HepG2 (cell line): ENCODE measurements around the gene PDHA2.

Source experiments
- CHCHD3 ChIP-seq: sonication (generic); formaldehyde crosslinking; IDR thresholded peaks from 2 replicates; pipeline ENCODE4 v1.8.0; 2022; ENCODE audit warnings: mild to moderate bottlenecking, missing genetic modification reagents, moderate library complexity
- RAD21 ChIP-seq: fragments of 450-650 bp; formaldehyde crosslinking; IDR thresholded peaks from 2 replicates; pipeline ENCODE4 v1.5.0; 2020; ENCODE audit warnings: mild to moderate bottlenecking

DNA sequence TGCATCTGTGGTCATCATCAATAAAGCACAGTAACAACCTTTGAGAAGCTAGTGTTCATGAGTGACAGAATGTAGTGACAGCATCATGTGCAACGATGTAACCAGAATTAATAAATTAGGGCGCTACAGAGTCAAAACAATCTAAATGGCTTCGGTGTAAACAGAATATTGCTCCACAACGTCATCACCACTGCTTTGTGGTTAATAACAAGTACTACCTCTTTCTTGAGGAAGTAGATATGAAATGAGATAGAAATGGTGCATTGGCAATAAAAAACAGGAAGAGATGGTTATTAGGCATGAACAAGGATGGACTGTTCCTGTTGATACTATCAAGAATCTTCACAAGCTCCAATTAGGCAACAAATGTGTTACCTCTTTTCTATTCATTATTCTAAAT, 8.7 kb upstream of the PDHA2 start:
- no peak for TF ChIP-seq CHCHD3
- TF ChIP-seq RAD21 (CRISPR knock-in tag), result no peak
